Measurements from ENCODE around the gene SNAPIN. TPM values are rescaled to one million over a fixed set of nuclear protein-coding genes. Genes with fewer than 3 reads are reported as not detected.

Gene SNAPIN
- total RNA-seq, 1 experiment from 2014 or later = 64.0 TPM

DNA sequence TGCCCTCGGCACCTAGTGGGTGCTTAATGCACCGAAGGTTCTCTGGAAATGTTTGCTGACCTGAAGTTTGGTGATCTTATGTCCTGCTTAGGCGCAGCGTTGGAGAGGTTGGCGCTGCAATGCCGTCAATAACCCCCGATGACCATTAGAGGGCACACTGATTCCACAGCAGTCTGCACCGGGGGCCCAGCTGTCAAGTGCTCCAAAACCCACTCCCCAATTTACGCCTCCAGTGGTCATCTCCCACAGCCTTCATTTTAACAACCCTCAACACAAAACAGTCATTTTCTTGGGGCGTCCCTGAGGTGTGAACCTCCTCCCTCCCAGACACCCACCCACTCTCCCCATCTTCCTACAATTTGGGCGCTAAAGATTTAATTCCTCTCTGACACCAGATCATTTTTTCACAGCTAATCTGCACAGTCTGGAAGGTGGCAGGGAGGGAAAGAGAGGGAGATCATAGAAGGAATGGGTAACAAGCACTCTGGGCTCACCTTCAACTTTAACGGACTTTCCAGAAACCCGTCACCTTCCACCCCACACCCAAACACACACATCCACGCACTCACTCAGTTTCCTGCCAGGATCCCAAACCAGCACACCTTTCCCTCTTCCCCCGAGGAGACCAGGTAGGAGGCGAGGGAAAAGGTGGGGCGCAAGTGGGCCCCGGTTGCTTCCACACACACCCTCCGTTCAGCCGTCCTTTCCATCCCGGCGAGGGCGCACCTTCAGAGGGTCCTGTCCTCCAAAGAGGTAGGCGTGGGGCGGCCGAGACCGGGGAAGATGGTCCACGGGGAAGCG, 19.4 kb downstream of the SNAPIN start:
- DNase-seq (ENCODE audit: low read depth) = peak; percentile 29

DNA sequence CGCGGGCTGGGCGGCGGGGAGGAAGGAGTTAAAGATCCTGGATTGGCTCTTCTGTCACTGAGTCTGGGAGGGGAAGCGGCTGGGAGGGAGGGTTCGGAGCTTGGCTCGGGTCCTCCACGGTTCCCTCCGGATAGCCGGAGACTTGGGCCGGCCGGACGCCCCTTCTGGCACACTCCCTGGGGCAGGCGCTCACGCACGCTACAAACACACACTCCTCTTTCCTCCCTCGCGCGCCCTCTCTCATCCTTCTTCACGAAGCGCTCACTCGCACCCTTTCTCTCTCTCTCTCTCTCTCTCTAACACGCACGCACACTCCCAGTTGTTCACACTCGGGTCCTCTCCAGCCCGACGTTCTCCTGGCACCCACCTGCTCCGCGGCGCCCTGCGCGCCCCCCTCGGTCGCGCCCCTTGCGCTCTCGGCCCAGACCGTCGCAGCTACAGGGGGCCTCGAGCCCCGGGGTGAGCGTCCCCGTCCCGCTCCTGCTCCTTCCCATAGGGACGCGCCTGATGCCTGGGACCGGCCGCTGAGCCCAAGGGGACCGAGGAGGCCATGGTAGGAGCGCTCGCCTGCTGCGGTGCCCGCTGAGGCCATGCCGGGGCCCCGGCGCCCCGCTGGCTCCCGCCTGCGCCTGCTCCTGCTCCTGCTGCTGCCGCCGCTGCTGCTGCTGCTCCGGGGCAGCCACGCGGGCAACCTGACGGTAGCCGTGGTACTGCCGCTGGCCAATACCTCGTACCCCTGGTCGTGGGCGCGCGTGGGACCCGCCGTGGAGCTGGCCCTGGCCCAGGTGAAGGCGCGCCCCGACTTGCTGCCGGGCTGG, 20.2 kb downstream of the SNAPIN start, which contains the start of gene NPR1:
NPR1 (plus strand) TSS at position 170 of the 818 bp plus-strand sequence; CDS start at position 591, 421 bp downstream.
- DNase-seq (ENCODE audit: low read depth) = peak; percentile 10

DNA sequence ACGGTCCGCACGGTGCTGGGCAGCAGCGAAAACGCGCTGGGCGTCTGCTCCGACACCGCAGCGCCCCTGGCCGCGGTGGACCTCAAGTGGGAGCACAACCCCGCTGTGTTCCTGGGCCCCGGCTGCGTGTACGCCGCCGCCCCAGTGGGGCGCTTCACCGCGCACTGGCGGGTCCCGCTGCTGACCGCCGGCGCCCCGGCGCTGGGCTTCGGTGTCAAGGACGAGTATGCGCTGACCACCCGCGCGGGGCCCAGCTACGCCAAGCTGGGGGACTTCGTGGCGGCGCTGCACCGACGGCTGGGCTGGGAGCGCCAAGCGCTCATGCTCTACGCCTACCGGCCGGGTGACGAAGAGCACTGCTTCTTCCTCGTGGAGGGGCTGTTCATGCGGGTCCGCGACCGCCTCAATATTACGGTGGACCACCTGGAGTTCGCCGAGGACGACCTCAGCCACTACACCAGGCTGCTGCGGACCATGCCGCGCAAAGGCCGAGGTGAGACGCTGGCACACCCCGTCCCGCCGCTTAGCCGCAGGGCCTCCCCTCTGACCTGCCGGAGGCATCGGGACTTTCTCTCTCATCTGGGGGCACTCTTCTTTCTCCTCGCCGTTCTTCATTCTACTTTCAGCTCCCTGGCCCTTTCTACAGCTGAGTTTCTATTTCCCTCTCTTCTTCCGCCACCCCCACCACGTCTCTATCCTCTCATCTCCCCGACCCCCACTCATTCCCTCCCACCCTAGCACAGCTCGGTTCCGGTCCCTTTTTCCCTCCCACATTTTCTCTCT, 21.0 kb downstream of the SNAPIN start:
- no peak for DNase-seq (ENCODE audit: low read depth)

DNA sequence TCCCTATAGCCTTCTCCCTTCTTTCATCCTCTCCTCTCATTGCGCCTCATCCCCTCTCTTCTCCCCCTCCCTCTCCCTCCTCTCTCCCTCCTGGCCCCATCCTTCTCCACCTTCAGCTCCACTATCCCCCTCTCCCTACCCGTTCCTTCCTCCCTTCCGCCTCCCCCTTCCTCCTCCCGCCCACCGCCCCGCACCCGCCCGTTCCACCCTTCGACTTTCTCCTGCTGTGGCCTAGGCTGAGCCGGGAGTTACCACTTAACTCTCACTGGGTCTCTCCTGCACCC, 21.6 kb downstream of the SNAPIN start:
- DNase-seq (ENCODE audit: low read depth) = no peak

DNA sequence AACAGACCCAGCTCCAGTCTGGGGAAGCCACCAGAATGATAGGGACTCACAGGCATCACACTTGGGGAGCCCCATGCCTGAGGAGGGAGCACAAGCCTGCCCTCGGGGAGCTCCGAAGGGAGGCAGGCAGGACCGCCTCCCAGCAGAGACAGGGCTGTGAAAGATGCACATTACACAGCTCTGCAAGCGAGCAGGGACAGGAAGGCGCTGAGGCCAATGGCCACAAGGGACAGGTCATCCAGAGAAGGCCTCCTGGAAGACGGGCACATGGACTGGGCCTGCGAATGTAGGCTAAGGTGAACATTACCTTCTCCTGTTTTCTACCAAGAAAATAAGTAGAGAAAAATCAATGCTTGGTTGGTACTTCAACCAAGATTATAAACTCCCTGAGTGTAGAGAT, 24.2 kb downstream of the SNAPIN start:
- no peak for DNase-seq (ENCODE audit: low read depth)

DNA sequence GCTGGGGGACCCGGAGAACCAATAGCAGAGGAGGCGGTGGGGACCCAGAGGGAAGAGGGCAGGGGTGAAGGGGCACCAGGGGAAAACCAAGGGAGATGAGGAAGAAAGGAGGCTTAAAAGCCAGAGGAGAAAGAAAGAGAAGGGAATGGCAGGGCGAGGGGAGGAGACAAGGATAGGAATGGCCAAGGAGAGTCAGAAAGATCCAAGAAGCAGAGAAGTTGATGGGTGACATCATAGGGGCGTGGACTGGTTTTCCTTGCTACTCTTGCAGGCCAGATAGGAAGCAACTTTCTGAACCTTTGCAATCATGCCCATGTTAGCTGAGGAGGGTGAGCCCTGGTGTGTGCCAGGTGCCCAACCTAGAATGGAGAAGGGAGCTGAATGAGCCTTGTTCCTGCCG, 25.4 kb downstream of the SNAPIN start:
- DNase-seq (ENCODE audit: low read depth) = no peak

DNA sequence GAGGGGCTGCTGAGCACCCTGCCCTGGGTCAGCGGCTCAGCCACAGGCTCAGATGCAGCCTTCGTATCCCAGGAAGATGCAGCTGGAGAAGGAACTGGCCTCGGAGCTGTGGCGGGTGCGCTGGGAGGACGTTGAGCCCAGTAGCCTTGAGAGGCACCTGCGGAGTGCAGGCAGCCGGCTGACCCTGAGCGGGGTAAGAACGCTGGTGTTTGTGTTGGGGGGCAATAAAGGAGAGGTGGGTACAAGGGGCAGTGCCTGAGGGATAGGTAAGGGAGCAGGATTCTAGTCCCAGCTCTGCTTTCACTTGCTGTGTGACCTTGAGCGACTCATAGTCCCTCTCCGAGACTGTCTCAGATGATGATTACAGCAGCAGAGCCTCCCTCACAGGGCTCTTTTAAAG, 26.4 kb downstream of the SNAPIN start:
- no peak for DNase-seq (ENCODE audit: low read depth)

DNA sequence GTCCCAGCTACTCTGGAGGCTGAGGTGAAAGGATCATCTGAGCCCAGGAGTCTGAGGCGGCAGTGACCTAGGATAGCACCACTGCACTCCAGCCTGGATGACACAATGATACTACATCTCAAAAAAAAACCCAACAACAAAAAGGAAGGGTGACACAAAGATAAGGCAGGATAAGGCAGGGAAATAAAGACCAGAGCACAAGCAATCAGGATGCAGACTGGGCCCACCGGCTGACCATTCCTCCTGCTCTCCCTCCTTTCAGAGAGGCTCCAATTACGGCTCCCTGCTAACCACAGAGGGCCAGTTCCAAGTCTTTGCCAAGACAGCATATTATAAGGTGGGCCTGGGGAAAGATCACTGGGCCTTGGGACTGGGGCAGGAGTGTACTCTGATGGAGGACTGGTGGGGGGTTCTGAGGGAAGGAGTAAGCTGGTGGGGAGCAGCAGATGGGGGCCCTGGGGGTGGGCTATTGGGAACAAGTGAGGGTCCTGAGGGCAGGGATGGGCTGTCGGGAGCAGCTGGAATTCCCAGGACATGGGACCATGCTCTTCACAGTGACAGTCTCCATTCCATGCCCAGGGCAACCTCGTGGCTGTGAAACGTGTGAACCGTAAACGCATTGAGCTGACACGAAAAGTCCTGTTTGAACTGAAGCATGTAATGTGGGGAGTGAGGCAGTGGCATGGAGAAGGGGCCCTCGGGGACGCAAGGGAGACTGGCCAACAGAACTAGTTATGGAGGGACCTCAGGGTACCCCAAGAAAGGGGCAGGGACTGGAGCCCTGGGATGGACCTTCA, 27.2 kb downstream of the SNAPIN start:
- DNase-seq (ENCODE audit: low read depth) = no peak

DNA sequence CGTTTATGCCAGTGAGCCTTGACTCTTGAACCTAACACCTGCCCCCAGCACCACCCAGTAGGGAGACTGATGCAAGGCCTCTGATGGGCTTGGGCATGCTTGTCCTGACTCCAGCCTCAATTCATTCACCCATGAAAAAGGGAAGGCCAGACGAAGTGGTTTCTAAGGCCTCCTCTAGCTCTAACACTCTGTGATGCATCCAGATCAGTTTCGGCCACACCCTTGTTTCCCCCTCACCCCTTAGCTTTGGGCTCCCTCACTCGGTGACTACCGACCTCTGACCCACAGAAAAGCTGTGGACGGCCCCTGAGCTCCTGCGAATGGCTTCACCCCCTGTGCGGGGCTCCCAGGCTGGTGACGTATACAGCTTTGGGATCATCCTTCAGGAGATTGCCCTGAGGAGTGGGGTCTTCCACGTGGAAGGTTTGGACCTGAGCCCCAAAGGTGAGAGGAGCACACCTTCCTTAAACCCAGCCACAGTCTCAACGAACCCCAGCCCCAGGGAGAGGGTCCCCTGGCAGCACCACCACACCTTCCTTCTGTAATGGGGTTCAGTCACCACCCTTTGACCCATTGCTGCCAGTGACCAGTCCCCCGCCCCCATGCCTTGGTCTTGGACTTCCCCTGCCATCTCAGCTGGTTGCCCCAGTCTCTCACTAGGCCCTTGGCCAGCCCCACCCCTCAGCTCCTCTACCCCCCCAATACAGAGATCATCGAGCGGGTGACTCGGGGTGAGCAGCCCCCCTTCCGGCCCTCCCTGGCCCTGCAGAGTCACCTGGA, 29.0 kb downstream of the SNAPIN start:
- DNase-seq (ENCODE audit: low read depth) = no peak

DNA sequence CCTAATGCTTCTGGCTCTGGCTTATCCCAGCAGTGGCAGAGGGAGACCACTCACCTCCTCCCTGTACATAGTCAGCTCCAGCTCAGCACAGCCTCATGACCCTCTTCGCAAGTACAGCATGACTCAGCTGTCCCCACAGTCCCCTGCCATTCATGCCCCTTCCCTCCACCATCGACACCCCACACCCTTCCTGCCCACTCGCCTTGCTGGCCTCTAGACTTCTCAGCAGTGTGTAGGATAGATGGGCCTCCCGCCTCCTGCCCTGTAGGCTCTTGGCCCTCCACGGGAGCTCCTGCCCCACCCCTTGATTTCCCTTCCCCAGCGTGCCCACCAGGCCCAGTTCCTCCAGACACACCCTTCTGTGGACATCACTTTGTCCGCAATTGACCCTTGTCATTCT, 29.8 kb downstream of the SNAPIN start:
- no peak for DNase-seq (ENCODE audit: low read depth)

DNA sequence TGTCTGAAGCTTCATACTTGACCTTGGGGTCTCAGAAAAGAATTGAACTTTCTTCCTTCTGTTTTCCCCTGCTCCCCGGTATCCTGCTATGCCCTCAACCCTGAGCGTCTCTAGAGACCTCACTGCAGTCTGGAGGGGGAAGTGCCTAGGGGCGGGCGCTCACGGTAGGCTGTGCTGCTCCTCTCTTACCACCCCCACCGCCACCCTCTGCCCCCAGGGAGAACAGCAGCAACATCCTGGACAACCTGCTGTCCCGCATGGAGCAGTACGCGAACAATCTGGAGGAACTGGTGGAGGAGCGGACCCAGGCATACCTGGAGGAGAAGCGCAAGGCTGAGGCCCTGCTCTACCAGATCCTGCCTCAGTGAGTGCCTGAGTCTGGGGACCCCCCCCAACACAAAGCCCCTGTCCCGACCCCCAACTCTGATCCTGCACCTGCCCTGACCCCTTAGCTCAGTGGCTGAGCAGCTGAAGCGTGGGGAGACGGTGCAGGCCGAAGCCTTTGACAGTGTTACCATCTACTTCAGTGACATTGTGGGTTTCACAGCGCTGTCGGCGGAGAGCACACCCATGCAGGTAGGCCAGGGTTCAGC, 30.3 kb downstream of the SNAPIN start:
- DNase-seq (ENCODE audit: low read depth) = no peak

DNA sequence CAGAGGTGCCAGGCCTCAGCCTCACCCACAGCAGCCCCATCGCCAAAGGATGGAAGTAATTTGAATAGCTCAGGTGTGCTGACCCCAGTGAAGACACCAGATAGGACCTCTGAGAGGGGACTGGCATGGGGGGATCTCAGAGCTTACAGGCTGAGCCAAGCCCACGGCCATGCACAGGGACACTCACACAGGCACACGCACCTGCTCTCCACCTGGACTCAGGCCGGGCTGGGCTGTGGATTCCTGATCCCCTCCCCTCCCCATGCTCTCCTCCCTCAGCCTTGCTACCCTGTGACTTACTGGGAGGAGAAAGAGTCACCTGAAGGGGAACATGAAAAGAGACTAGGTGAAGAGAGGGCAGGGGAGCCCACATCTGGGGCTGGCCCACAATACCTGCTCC, 35.0 kb downstream of the SNAPIN start:
- no peak for DNase-seq (ENCODE audit: low read depth)

DNA sequence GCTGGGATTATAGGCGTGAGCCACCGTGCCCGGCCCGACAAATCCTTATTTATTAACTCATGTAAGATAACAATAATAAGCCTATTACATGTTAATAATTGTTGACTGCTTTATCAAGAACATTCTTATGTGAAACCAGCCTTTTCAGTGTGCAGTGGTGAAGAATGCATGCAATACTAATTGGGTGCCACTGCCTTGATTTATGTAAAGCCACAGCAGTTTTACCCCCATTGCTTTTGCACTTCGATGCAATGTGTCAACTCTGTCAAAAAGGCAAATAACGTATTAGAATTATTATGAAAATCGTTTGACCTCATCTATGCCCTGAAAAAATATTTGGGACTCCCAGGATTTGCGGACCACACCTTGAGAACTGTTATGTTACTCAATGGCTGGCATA, 38.2 kb downstream of the SNAPIN start:
- no peak for DNase-seq (ENCODE audit: low read depth)

DNA sequence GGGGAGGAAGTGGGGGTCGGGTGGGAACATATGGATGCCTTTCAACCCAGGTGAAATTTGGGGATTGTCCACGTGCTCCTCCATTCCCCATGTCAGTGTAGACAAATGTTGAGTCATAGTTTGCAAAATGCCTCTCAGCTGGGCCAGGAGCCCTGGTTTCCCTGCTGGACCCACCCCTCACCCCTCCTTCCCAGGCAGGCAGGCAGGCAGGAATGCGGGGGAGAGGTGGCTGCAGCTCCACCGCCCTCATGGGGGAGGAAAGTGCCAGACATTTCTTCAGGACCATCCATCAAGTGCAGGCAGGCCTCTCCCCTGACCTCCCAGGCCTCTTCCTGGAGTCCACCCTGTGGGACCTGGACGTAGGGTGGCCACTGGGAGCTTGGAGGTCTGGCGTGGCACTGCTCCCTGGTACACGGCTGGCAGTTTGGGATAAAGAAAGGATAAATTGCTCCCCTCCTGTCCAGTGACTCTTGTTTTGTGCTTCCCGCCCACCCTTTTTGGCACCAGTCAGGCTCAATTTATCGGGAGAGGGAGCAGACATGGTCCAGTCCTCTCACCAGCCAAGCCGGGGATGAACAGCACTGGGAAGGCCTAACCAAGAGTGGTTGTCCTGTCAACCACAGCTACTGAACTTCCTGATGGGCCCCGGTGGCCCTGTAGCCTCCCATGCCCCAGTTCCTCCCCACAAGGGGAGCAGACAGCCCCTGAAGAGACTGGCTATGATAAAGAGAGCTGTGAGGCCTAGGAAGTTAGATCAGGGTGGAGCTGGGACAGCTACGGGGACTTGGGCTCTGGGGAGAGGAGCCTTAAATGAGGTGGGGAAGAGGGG, 38.9 kb downstream of the SNAPIN start:
- DNase-seq (ENCODE audit: low read depth) = no peak

DNA sequence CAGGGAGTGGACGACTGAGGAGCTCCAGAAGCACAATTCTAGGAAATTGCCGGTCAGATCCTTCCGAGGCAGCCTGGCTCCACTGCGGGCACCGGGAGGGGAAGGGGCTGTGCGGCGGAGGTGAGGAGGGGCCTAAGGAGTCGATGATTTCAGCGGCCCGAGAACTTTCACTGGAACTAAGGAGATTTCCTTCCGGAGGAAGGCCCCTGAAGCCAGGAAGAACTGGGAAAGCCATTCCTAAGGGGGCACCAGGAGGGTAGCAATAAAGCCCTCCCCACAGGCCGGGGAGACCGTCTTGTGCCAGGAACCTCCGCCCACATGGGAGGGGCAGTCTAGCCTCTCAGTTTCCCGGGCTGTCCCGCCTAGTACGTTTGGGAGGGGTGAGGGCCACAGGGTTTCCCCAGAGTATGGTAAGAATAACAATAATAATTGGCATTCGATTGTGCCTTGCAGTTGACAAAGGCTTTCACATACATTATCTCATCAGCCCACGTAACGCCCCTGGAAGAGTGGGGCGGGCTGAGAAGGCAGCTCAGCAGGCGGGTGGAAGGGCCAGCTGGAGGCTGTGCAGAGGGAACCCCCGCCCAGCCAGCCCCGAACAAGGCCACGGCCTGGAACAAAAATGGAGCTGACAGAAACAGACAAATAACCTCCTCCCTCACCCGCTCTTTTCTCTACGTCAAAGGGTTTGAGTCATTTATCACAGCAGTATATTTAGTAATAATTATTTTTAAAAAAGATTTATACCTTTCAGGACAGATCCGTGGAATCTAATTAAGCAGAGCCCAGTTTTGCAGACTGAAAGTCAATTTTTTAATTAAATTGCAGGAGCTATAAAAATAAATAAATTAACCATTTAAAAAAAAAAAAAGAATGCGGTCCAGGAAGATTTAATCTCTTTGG, 39.8 kb downstream of the SNAPIN start:
- no peak for DNase-seq (ENCODE audit: low read depth)

DNA sequence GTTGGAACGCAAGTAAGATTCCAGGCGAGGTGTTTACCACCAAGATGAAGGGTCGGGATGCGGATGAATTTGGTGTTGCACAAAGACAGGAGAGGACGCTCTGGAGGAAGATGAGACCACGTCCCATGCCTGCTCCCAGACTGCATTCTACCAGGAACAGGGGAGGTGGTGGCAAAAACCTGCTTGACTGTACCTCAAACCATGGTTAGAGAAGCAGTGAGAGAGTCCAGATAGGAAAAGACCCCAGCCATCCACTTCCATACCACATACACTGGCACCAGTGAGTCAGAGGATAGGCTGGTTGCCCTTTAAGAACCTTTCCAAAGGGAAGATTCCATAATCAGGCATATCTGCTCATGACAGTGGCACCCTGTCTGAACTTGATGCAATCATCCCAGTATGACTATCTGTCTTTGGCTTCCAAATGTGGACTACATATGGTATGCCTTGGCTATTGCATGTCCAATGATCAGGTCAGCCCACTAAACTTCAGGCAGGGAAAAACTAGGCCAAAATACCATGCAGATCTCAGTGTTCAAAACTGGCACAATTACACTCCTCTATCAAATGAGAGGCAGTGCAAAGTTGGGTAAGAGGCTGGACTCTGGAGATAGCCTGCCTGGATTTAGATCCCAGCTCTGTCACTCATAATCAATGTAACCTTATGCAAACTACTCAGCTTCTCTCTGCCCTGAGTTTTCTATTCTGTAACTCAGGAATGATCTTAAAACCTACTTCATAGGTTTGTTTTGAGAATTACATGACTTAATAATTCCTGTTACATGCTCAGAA, 40.6 kb downstream of the SNAPIN start:
- no peak for DNase-seq (ENCODE audit: low read depth)

DNA sequence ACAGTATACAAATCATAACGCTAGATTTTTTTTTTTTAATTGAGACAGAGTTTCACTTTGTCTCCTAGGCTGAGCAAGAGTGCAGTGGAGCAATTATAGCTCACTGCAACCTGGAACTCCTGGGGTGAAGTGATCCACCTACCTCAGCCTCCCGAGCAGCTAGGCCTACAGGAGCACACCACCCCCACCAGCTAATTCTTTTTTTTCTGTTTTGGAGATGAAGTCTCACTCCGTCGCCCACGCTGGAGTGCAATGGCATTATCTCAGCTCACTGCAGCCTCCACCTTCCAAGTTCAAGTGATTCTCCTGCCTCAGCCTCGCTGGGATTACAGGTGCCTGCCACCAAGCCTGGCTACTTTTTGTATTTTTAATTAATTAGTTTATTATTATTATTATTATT, 41.3 kb downstream of the SNAPIN start:
- DNase-seq (ENCODE audit: low read depth) = no peak

All from HT1080 (cell line).